Loucy (cell line): ENCODE measurements around the gene TOP3B.

Experiments used
- CTCF ChIP-seq: fragments of 200-600 bp; sonication (generic); conservative IDR thresholded peaks from 2 replicates; pipeline ENCODE4 v1.5.1; 2014; ENCODE audit warnings: mild to moderate bottlenecking, antibody characterized with exemption, low read length
- EZH2phosphoT487 ChIP-seq: fragments of 200-600 bp; IDR thresholded peaks from 2 replicates; pipeline ENCODE4 v1.6.1; 2018; ENCODE audit warnings: antibody characterized with exemption, mild to moderate bottlenecking, moderate library complexity, borderline replicate concordance

GRCh38 chr22:21937041-21937820 lies 45.4 kb downstream of the TOP3B start:
- TF ChIP-seq CTCF (no peak), EZH2phosphoT487 (no peak)
